Astrocyte (in vitro differentiated cells and primary cell): ENCODE measurements around the gene SLC6A3.

Source experiments
- EZH2 ChIP-seq: IDR thresholded peaks from 2 replicates; pipeline ENCODE4 v1.6.1; 2012; ENCODE audit warnings: mild to moderate bottlenecking, low read length, inconsistent platforms; ENCODE audit not compliant: insufficient read depth
- TF ChIP-seq, protein P1 (sequence below): IDR thresholded peaks from 2 replicates; pipeline ENCODE4 v1.5.1; 2011; ENCODE audit warnings: low read depth, mild to moderate bottlenecking, inconsistent platforms, low read length, moderate library complexity; ENCODE audit not compliant: insufficient read depth

DNA sequence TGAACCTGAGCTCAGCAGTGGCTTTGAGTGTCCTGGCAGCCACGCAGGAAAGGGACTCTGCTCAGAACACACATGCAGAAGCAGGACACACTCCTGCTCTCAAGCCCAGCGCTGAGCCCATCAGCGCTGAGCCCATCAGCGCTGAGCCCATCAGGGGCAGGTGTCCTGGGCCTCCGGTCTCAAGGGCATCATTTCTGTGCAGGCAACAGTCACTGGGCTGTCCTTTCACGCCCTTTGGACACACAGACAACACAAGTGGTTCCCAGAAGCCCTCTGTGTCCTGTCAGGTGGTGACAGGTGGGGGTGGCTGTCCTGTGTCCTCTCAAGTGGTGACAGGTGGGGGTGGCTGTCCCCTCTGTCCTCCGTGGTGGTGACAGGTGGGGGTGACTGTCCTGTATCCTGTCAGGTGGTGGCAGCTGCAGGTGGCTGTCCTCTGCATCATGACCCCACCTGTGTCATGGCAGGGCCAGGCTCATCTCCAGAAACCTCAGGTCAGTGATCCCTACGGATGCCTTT, 61.3 kb downstream of the SLC6A3 start:
- TF ChIP-seq, protein P1, sequence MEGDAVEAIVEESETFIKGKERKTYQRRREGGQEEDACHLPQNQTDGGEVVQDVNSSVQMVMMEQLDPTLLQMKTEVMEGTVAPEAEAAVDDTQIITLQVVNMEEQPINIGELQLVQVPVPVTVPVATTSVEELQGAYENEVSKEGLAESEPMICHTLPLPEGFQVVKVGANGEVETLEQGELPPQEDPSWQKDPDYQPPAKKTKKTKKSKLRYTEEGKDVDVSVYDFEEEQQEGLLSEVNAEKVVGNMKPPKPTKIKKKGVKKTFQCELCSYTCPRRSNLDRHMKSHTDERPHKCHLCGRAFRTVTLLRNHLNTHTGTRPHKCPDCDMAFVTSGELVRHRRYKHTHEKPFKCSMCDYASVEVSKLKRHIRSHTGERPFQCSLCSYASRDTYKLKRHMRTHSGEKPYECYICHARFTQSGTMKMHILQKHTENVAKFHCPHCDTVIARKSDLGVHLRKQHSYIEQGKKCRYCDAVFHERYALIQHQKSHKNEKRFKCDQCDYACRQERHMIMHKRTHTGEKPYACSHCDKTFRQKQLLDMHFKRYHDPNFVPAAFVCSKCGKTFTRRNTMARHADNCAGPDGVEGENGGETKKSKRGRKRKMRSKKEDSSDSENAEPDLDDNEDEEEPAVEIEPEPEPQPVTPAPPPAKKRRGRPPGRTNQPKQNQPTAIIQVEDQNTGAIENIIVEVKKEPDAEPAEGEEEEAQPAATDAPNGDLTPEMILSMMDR = no peak
- no peak for TF ChIP-seq EZH2
